ENCODE measurements around the gene ZNF791. TPM values are rescaled to one million over a fixed set of nuclear protein-coding genes. Genes with fewer than 3 reads are reported as not detected.

Gene ZNF791
- total and polyA plus RNA-seq, 2 donors = 12.0 to 38.3 TPM

DNA sequence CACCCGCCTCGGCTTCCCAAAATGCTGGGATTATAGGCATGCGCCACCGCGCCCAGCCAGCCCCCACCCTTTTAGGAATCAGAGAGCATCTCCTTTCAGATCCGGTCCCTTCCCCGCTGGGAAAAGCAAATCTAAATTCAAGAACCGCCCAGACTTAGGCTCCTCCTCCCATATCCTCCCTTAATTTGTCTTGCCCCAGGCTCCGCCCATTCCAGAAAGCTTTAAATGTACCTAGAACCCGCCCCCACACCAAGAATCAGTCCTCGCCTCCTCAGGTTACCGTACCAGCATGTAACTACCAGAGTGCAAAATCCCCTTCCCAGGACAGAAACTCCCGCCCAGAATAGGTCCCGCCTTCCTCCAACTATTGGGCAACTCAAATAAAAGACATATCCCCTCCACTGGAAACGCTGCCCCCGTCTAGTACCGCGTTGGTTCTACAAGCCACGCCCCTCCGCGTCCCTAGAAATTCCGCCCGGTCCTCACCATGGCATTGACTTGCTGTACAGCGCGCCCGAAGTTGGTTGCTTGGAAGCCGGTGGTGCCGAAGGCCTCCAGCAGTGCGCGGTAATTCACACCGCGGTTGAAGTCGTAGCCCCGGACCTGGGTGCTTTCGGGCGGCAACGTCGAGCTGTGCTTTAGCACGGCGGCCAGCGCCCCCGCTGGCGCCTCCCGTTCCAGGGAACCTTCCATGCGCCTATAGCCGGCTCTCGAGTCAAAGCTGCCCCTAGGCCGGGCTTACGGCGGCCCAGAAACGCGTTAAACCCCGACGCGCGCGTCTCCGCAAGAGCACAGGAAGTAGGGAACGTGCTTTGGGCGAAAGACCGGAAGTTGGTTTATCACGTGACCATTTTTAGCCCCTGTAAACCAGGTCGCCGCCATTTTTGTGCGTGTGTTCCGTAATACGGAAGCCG, 70.6 kb downstream of the ZNF791 start, which contains the start of gene DHPS:
Gene DHPS (minus strand): TSS at position 807 of the 914 bp plus-strand sequence. CDS start 114 bp downstream, at position 693.
- under 1% methylated on average over 68 of the region's 68 CpGs for WGBS
- H3K4me1 ChIP-seq (ENCODE audit: insufficient read depth) = no peaks in the 10 kb centered on the region
- peak within 1 kb of the TSS; percentile 80 for H3K4me3 ChIP-seq (ENCODE audit: low read depth, low read length)
- H3K36me3 ChIP-seq (ENCODE audit: insufficient read depth) = no peaks in the 10 kb centered on the region
- H3K27ac ChIP-seq (ENCODE audit: low read depth) = peak within 1 kb of the TSS; percentile 65
- DNase-seq (ENCODE audit: extremely low spot score) = peak; percentile 92

Other genes with a start within 250 kb of the ZNF791 start
- gene ZNF442, start 245.2 kb upstream of the ZNF791 start, total RNA-seq = 13.4 TPM
- gene ZNF442, start 245.2 kb upstream of the ZNF791 start, polyA plus RNA-seq = 3.8 TPM
- 12.3 TPM for gene ZNF799, start 209.6 kb upstream of the ZNF791 start, total RNA-seq
- 4.4 TPM for gene ZNF799, start 209.6 kb upstream of the ZNF791 start, polyA plus RNA-seq
- 12.8 TPM for gene ZNF443, start 169.9 kb upstream of the ZNF791 start, total RNA-seq
- 2.7 TPM for gene ZNF443, start 169.9 kb upstream of the ZNF791 start, polyA plus RNA-seq
- 16.1 TPM for gene ZNF709, start 126.1 kb upstream of the ZNF791 start, total RNA-seq
- gene ZNF709, start 126.1 kb upstream of the ZNF791 start, polyA plus RNA-seq = 1.1 TPM
- 25.0 TPM for gene ZNF564, start 59.4 kb upstream of the ZNF791 start, total RNA-seq
- gene ZNF564, start 59.4 kb upstream of the ZNF791 start, polyA plus RNA-seq = 6.6 TPM
- gene ZNF490, start 107 bp upstream of the ZNF791 start, total RNA-seq = 9.0 TPM
- gene ZNF490, start 107 bp upstream of the ZNF791 start, polyA plus RNA-seq = 1.0 TPM
- gene MAN2B1, start 55.8 kb downstream of the ZNF791 start, total RNA-seq = 31.1 TPM
- 60.0 TPM for gene MAN2B1, start 55.8 kb downstream of the ZNF791 start, polyA plus RNA-seq
- 5.1 TPM for gene WDR83, start 55.9 kb downstream of the ZNF791 start, total RNA-seq
- gene WDR83, start 55.9 kb downstream of the ZNF791 start, polyA plus RNA-seq = 17.5 TPM
- 29.9 TPM for gene DHPS, start 71.0 kb downstream of the ZNF791 start, total RNA-seq
- 99.0 TPM for gene DHPS, start 71.0 kb downstream of the ZNF791 start, polyA plus RNA-seq
- gene GNG14, start 77.1 kb downstream of the ZNF791 start, total RNA-seq = not detected
- gene GNG14, start 77.1 kb downstream of the ZNF791 start, polyA plus RNA-seq = not detected
- 2.6 TPM for gene FBXW9, start 85.7 kb downstream of the ZNF791 start, total RNA-seq
- 8.9 TPM for gene FBXW9, start 85.7 kb downstream of the ZNF791 start, polyA plus RNA-seq
- 35.4 TPM for gene TNPO2, start 113.0 kb downstream of the ZNF791 start, total RNA-seq
- gene TNPO2, start 113.0 kb downstream of the ZNF791 start, polyA plus RNA-seq = 50.7 TPM
- 59.5 TPM for gene TRIR, start 123.8 kb downstream of the ZNF791 start, total RNA-seq
- gene TRIR, start 123.8 kb downstream of the ZNF791 start, polyA plus RNA-seq = 285 TPM
- gene GET3, start 126.6 kb downstream of the ZNF791 start, total RNA-seq = 22.7 TPM
- 84.4 TPM for gene GET3, start 126.6 kb downstream of the ZNF791 start, polyA plus RNA-seq
- not detected for gene BEST2, start 140.9 kb downstream of the ZNF791 start, total RNA-seq
- gene BEST2, start 140.9 kb downstream of the ZNF791 start, polyA plus RNA-seq = not detected
- gene HOOK2, start 164.6 kb downstream of the ZNF791 start, total RNA-seq = 30.2 TPM
- 28.4 TPM for gene HOOK2, start 164.6 kb downstream of the ZNF791 start, polyA plus RNA-seq
- 107 TPM for gene JUNB, start 180.6 kb downstream of the ZNF791 start, total RNA-seq
- 545 TPM for gene JUNB, start 180.6 kb downstream of the ZNF791 start, polyA plus RNA-seq
- gene PRDX2, start 190.9 kb downstream of the ZNF791 start, total RNA-seq = 74.2 TPM
- gene PRDX2, start 190.9 kb downstream of the ZNF791 start, polyA plus RNA-seq = 245 TPM
- gene THSD8, start 191.1 kb downstream of the ZNF791 start, total RNA-seq = not detected
- gene THSD8, start 191.1 kb downstream of the ZNF791 start, polyA plus RNA-seq = not detected
- 9.5 TPM for gene RNASEH2A, start 195.7 kb downstream of the ZNF791 start, total RNA-seq
- 12.8 TPM for gene RNASEH2A, start 195.7 kb downstream of the ZNF791 start, polyA plus RNA-seq
- not detected for gene RTBDN, start 223.7 kb downstream of the ZNF791 start, total RNA-seq
- 0.65 TPM for gene RTBDN, start 223.7 kb downstream of the ZNF791 start, polyA plus RNA-seq
- gene MAST1, start 227.6 kb downstream of the ZNF791 start, total RNA-seq = 0.74 TPM
- 1.1 TPM for gene MAST1, start 227.6 kb downstream of the ZNF791 start, polyA plus RNA-seq

Data from urinary bladder (tissue), 4 donors.